ENCODE results near the gene GABRQ. TPM values are rescaled to one million over a fixed set of nuclear protein-coding genes. Genes with fewer than 3 reads are reported as not detected.

The GABRQ gene
- total RNA-seq, result 5.3 TPM

DNA sequence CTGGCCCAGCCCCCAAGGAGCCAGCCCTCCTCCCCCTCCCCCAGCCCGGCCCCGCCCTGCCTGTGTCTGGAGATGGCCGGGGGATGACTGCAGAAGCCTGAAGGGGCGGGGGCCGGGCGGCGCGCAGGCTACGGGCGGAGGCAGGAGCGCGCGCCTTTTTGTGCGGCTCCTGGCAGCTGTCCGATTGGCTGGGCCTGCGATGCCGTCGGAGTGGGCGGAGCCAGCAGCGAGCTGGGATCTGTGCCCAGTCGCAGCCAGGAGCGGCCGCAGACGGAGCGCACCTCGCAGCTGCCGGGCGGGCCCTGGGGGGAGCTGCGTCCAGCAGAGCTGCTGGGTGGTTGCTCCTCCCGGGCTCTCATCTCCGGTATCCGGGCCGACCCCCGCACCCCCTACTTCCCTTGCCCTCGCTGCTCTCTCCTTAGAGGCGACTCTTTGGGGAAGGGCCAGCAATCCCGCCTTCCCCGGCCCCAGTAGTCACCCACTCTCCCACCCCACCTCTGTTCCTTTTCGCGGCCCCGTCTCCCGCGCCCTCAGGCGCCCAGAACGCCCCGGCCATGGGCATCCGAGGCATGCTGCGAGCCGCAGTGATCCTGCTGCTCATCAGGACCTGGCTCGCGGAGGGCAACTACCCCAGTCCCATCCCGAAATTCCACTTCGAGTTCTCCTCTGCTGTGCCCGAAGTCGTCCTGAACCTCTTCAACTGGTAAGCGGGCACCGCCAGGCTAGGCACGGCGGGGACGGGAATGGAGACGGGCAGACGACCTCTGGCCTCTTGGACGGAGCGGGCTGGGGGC lies at the start of gene GABRQ:
Gene GABRQ, plus strand, starts transcription at position 247 of the 794 bp plus-strand sequence. Its CDS starts 308 bp downstream, at position 555.
- ATAC-seq (peak; percentile 73), DNase-seq (ENCODE audit: low spot score) (peak; percentile 66)
- intact Hi-C loops (cut with DNase I), result no loop called here

DNA sequence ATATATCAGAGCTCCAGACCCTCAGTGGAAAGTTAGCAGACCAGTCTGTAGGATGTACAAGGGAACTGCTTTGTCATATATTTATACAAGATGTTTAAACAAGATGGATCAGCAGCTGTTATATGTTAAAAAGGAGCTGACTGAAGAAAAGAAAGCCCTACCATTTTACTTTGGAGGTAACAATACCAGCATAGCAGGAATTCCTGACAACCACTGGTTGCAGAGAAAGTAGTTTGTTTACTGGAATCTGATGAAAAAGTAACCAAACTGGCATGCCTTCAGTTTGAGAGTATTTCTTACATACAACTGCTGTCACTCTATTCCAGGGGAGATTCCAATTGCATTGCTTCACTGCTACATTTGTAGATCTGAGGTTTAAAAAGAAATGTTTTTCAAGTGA lies 49.5 kb upstream of the GABRQ start:
- ATAC-seq (no peak), DNase-seq (ENCODE audit: low spot score) (no peak)
- intact Hi-C loops (cut with DNase I), result no loop called here

DNA sequence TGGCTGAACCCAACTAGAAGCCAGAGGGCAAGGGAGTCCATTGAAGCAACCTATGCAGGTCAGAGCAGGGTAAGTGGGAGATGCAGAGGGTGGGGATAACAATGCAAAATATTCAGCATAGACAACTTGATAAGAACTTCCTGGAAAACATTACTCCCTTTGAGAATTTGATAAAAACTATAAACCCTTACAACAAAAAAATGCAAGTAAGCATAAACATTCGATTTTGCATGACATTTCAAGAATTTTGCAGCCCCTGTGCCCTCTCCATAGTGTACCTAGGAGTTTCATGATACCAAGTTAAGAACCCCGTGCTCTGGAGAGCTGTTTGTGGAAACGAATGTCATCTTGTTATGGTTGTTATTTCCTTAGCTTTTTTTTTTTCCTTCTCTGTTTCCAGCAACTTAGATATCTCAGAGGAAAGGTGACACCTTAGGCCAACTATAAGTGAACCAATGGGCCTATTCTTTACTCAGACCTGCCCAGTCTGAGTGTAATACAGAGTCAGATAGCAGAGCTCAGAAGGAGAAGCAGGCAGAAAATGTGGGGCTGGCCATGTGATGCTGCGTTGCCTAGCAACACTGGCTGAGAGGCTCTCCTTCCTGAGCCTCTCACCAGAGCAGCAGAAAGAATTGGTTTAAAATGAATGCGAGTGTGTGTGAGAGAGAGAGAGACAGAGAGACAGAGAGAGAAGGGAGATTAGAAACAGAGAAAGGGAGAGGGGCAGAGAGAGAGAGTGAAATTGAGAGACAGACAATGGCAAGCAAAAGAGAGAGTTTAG lies 36.7 kb upstream of the GABRQ start:
- intact Hi-C loops (cut with DNase I), result no loop called here
- DNase-seq (ENCODE audit: low spot score), result no peak
- ATAC-seq, result no peak

DNA sequence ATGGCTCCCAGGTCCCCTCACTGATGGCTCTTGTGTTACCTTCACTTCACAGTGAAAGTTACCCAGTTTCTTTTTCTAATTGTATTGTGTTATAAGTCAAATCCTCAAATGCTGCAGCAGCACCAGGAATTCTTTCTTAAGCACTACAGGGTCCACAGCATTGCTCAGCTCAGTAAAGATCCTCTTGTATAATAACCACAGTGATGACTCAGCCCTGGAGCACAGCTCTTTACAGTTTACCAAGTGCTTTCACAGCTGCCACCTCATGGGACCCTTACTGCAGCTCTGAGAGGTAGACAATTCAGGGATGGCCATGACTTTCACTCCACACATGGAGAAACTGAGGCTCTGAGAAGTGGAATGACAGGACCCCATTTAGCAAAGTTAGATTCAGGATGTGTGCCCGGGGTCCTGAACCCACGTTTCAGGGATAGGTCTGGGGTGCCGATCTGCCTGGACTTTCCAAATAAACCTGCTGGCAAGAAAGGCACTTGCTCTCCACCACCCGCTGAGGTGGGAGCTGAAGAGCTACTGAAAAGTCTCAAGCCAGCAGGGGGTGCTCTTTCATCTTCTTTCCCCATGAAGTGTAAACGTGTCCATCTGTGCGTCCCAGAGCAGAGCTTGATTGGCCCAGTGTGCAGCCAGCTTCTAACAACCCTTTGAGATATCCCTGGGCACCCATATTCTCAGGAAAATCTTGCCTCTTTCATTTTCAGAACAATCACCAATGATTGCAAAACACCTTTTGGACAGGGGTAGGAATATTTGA lies 35.7 kb upstream of the GABRQ start:
- no peak for DNase-seq (ENCODE audit: low spot score)
- intact Hi-C loops (cut with DNase I), result no loop called here
- ATAC-seq, result no peak

DNA sequence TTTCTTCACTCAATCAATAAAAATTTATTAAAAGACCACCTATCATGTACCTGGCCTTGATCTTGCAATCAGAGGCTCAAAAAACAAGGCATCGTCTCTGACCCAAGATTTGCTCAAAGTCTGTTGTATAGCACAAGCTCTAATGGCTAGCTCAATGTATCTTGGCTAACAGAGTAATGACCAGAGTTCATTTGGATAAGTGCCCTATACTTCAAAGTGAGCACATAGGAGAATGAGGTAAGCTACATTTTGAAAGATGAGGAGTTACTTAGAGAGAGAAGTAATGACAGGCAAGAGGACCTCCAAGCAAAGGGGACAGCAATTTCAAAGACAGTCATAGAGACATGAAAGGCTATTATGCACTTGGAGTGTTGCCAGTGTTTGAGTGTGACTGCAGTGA lies 22.9 kb upstream of the GABRQ start:
- DNase-seq (ENCODE audit: low spot score) (no peak), ATAC-seq (no peak)
- intact Hi-C loops (cut with DNase I), result no loop called here

DNA sequence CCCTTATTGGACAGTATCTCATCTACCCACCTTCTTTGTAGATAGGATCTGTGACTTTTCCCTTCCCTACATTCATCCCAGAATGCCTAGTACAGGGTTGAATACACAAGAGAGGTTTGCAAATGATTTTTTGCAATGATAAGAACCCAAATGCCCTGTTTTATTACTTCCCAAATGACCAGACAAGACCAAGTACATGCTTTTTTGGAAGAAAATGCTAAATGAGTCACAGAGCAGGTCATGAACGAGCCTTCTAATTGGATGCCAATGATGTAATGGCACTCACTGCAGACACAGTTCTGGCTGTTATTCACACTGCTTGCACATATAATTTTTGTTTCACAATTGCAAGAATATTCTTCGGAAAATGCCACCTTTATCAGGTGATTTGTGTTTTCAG lies 17.8 kb upstream of the GABRQ start:
- no peak for DNase-seq (ENCODE audit: low spot score)
- intact Hi-C loops (cut with DNase I), result no loop called here
- ATAC-seq, result no peak

DNA sequence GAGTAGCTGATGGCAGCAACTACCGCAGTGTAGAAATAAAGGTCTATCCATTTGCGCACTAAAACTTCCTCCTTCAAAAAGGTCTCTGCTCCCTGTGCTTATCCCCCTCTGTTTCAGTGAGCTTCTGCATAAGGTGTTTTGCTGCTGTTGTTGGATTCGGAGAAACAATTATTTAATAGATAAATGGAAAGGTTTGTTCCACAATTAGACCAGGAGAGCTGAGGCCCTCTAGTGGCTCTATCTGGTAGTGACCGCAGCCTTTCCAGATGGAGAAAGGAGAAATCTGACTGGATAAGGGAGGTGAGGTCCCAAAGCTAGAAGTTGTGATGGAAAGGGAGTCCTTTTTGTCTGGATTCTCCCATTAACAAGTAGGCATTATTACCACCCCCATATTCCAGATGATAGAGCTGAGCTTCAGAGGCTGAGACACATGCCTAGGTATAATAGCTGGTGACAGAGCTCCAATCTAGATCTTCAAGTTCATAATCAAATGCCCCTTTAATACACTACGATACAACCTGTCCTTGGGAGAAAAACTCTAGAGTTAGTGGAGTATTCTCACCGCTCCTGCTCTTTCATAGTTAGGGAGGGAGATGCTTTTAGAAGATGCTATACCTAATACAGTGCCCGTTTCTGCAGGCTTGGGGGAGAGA lies 5.1 kb upstream of the GABRQ start:
- intact Hi-C loops (cut with DNase I), result loop anchor here (2.0 kb wide), 1 partner anchor 884 kb away; no protein-coding TSS in a partner anchor
- DNase-seq (ENCODE audit: low spot score) (peak; percentile 70), ATAC-seq (no peak)

DNA sequence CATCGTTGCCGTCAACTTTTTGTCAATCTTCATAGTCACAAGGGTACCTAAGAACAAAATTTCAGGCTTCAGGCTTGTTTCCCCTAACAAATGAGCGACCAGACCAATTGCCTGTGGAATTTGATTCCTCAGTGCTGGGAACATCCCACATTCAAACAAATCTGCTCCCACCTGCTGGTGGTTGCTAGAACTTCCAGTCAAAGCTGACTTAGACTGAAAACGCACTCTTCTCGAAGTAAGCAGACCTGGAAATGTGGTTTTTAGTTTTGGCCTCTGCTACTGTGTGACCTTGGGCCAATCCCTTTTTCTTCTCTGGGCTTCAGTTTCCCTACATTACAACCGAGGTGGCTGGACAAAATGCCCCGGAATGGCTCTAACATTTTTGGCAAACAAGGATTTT lies 1.8 kb upstream of the GABRQ start:
- intact Hi-C loops (cut with DNase I), result no loop called here
- DNase-seq (ENCODE audit: low spot score), result no peak
- peak; percentile 52 for ATAC-seq

DNA sequence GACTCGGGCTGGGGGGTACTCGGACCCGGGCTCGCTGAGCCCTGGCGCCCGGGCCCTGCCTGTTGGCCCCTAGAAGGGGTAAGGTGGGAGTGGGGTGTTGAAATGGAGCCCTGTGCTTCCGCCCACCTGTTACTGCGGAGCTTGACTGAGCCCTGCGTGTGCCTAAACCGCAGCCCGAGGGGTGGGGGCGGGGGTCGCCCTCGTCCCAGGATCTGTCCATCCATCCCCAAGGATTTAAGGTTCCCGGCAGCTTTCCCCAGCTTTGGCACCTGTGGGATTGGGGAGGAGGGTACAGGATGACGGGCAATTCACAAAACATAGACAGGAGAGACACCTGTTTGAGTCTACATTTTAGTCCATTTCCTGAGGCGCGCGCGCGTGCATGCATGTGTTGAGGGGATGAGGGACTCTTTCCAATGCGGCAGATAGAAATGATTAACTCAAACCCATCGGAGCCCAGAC lies 779 bp downstream of the GABRQ start:
- DNase-seq (ENCODE audit: low spot score), result no peak
- ATAC-seq, result no peak
- intact Hi-C loops (cut with DNase I), result no loop called here

DNA sequence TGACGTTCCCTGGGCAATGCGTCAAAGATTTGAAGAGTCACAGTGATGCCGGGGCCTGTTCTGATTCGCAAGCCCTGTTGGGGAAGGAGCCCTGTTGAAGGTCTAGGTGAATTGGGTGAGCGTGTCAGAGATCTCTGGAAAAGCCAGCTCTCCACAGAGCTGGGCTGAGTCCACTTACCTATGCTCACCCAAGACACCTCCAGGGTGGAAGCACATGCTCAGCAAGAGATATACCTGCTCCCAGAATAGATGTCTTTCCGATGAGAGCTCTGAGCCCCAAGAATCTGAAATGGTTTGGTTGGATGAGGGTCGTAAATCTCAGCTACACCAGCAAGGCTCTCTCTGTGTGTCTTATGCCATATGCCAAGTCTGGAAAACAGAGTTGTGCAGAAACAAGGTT lies 1.7 kb downstream of the GABRQ start:
- intact Hi-C loops (cut with DNase I), result no loop called here
- ATAC-seq (no peak), DNase-seq (ENCODE audit: low spot score) (no peak)

DNA sequence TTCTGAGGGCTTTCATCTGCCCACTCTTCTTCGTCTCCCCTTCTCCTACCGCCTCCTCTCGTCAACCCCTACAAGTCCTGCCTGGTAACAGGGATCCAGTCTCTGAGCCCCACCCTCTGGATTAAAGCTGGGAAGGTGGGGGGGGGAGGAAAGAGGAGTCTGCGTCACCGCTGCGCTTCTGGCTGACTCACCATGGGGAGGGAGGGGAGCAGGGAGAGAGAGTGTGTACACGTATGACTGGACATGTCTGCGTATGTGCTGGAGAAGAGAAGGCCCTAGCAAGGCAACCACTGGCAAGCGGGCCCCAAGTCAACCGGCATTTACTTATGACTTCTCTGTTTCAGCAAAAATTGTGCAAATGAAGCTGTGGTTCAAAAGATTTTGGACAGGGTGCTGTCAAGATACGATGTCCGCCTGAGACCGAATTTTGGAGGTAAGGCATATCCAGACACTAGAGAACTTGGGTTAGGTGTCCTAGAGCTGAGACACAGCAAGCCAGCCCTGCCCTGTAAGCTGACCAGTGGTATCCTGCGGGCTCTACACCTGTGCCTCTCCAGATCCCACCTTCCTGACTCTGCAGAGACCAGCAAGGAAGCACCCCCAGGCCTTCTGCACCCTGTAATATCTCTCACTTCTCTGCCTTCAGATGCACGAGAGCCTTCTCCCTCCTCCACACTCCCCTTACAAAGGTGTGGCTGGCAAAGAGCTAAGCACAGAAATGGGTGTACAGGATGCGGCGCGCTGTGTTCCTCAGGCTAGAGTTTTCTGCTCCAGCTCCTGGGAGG lies 2.5 kb downstream of the GABRQ start:
- intact Hi-C loops (cut with DNase I), result loop anchor here (10.0 kb wide), 1 partner anchor 185 kb away; no protein-coding TSS in a partner anchor
- DNase-seq (ENCODE audit: low spot score) (no peak), ATAC-seq (no peak)

DNA sequence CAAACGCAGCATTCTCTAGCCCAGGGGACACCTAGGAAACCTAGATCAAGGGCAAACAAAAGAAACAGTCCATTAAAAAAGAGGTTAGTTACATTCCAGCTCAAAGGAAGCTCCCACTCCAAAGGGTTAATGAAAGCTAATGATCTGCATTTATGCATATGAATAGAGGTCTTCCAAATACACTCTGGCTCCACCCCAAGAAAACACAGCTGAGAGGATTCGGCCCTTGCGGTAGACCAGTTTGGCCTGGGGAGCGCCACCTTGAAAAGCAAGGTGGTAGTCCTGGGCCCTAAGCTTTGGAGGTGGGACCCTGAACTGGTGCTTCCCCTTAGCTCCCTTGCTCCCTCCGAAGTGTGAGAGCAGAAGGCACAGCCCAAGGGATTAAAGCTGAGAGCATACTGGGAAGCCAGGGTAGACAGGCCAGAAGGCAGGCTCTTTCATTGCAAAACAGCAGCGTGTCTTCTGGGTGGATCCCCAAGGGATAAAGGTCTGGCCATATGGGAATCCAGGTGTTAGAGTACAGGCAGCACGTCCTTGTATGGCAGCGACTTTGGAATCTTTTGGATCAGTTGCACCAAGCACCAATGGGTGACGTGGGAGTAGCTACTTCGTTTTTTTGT lies 3.7 kb downstream of the GABRQ start:
- ATAC-seq (no peak), DNase-seq (ENCODE audit: low spot score) (no peak)
- intact Hi-C loops (cut with DNase I), result loop anchor here (10.0 kb wide), 1 partner anchor 183 kb away; no protein-coding TSS in a partner anchor

DNA sequence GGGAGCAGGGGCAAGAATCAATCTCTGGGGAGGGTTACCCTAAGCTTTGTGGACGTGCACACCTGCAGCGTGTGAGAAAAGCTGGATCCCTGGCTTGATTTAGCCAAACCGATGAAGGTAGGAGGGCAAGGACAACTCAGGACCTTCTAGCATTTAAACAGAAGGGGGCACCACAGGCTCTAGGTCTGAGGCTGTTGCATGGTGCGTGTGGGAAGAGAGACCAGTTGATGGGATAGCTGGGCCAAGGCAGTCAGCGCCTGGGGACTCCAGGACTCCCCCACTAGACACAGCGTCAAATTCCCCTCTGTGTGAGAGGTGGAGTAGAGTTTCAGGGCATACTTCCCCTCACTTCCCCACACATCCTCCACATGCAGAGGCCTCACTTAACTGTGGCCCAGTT lies 4.3 kb downstream of the GABRQ start:
- no peak for DNase-seq (ENCODE audit: low spot score)
- no peak for ATAC-seq
- intact Hi-C loops (cut with DNase I), result loop anchor here (10.0 kb wide), 1 partner anchor 183 kb away; no protein-coding TSS in a partner anchor

DNA sequence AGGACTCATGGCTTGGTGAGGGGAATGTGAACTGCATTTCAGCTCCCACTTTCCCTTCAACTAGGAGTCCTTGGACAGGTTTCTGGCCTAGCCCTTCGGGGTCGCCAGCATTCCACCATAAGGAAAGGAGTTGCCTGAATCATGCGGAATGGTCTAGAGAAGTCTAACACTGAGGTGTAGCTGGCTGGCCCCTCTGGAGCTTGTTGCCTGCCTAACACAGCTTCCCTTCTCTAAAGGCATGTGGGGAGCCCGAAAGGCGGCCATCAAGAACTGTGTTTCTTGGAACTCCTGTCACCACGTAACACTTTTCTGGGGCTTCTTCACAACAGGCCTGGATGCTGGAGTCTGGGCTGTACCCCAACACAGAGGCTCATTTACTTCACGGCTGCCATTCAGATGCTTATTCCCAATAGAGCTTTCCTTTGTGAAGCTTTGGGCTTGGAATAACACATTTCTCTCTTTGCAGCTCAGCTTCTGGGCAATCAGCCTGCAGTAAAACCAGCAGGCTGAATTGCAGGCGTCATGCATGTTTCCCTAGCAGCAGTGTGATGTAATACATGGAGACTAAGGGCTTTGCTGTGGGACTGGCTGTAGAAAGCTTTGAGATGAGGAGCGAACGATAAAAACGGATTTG lies 5.4 kb downstream of the GABRQ start:
- DNase-seq (ENCODE audit: low spot score), result no peak
- ATAC-seq, result no peak
- intact Hi-C loops (cut with DNase I), result loop anchor here (10.0 kb wide), 1 partner anchor 182 kb away; no protein-coding TSS in a partner anchor

DNA sequence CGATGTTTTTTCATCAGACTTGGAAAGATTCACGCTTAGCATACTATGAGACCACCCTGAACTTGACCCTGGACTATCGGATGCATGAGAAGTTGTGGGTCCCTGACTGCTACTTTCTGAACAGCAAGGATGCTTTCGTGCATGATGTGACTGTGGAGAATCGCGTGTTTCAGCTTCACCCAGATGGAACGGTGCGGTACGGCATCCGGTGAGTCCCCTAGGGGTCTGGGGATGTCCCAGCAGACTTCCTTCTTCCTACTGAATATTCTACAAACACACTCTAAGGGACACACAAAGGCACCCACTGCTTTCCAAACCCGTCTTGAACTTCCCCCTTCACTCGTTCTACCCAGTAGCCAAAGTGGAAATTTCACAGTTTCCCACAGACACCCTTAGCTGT lies 9.3 kb downstream of the GABRQ start:
- DNase-seq (ENCODE audit: low spot score) (no peak), ATAC-seq (no peak)
- intact Hi-C loops (cut with DNase I), result loop anchor here (10.0 kb wide), 1 partner anchor 178 kb away; no protein-coding TSS in a partner anchor

DNA sequence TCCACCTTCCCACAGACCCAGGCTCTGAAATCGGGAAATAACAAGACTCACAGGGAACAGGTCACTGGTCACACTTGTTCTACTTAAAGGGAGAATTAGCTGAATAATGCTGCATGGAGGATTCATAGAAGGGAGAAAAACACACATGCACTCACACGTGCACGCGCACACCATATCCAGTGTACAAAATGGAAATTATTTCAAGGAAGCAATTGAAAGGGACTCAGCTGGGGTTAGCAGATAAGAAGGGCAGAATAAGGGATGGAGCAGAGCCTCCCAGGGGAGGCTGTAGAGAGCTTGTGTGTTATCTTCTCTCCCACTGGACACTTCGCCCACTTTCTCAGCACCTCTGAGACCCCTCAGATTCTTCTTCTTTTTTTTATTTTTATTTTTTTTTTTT lies 10.3 kb downstream of the GABRQ start:
- intact Hi-C loops (cut with DNase I), result loop anchor here (10.0 kb wide), 1 partner anchor 177 kb away; no protein-coding TSS in a partner anchor
- no peak for DNase-seq (ENCODE audit: low spot score)
- ATAC-seq, result no peak

DNA sequence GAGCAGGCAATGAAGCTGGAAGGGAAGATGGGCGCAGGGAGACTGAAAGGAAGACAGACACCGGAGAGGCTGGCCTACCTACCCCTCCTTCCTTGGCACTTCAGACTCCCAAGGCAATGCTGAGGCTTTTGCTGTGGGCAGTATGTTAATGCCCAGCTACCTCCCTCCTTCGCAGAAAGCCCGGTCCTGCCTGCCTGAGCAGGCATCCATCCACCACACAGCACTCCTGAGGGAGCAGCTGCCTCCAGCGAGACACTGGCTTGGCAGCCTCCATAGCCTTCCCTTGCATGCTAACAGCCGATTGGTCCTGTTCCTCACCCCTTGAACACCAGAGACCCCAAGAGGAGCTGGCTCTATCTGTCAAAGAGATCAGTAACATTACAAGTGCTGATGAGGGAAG lies 14.4 kb downstream of the GABRQ start:
- ATAC-seq, result no peak
- no peak for DNase-seq (ENCODE audit: low spot score)
- intact Hi-C loops (cut with DNase I), result no loop called here

Data from sciatic nerve (tissue), 2 donors.